ENCODE measurements around the gene SLC6A4.
"Not testable (repeated sequence)": the region's sequence is repeated elsewhere in the genome, so short reads cannot be mapped to it uniquely, and the experiment has no call there.

The SLC6A4 gene

GRCh38 chr17:30209930-30210329 is 25.6 kb downstream of the SLC6A4 start:
- TF ChIP-seq CTCF (IDR thresholded peaks at IDR 0.05; ENCODE audit: control insufficient read depth, insufficient read depth, low read depth, low read length, missing control alignments): no peak
- DNase-seq (ENCODE audit: low read depth): no peak
- H3K4me3 ChIP-seq (ENCODE audit: control insufficient read depth, low read depth, low read length): no peak overlapping the region

GRCh38 chr17:30208214-30208613 is 27.3 kb downstream of the SLC6A4 start:
- TF ChIP-seq CTCF (IDR thresholded peaks at IDR 0.05; ENCODE audit: control insufficient read depth, insufficient read depth, low read depth, low read length, missing control alignments): no peak

GRCh38 chr17:30207655-30208054 is 27.8 kb downstream of the SLC6A4 start:
- DNase-seq (ENCODE audit: low read depth): no peak
- no peak overlapping the region for H3K4me3 ChIP-seq (ENCODE audit: control insufficient read depth, low read depth, low read length)
- no peak for TF ChIP-seq CTCF (IDR thresholded peaks at IDR 0.05; ENCODE audit: control insufficient read depth, insufficient read depth, low read depth, low read length, missing control alignments)

More at GRCh38 chr17:30208214-30208613, 27.3 kb downstream of the SLC6A4 start:
- no peak overlapping the region for H3K4me3 ChIP-seq (ENCODE audit: control insufficient read depth, low read depth, low read length)
- DNase-seq (ENCODE audit: low read depth): no peak

- TF ChIP-seq CTCF (IDR thresholded peaks at IDR 0.05; ENCODE audit: control insufficient read depth, insufficient read depth, low read depth, low read length, missing control alignments): no peak
- H3K4me3 ChIP-seq (ENCODE audit: control insufficient read depth, low read depth, low read length): no peak overlapping the region
- DNase-seq (ENCODE audit: low read depth): no peak
Measured at GRCh38 chr17:30203471-30203981, 32.0 kb downstream of the SLC6A4 start.

GRCh38 chr17:30200656-30201055 is 34.8 kb downstream of the SLC6A4 start:
- H3K4me3 ChIP-seq (ENCODE audit: control insufficient read depth, low read depth, low read length); DNase-seq (ENCODE audit: low read depth): not testable (repeated sequence)

GRCh38 chr17:30200106-30200505 is 35.4 kb downstream of the SLC6A4 start:
- no peak for TF ChIP-seq CTCF (IDR thresholded peaks at IDR 0.05; ENCODE audit: control insufficient read depth, insufficient read depth, low read depth, low read length, missing control alignments)
- no peak overlapping the region for H3K4me3 ChIP-seq (ENCODE audit: control insufficient read depth, low read depth, low read length)
- no peak for DNase-seq (ENCODE audit: low read depth)

- DNase-seq (ENCODE audit: low read depth): no peak
- H3K4me3 ChIP-seq (ENCODE audit: control insufficient read depth, low read depth, low read length): no peak overlapping the region
- no peak for TF ChIP-seq CTCF (IDR thresholded peaks at IDR 0.05; ENCODE audit: control insufficient read depth, insufficient read depth, low read depth, low read length, missing control alignments)
Measured at GRCh38 chr17:30199600-30199999, 35.9 kb downstream of the SLC6A4 start.

Measured in AG09309 (cell line).